ENCODE results near the gene FCHSD1. TPM values are rescaled to one million over a fixed set of nuclear protein-coding genes. Genes with fewer than 3 reads are reported as not detected.

FCHSD1 gene
- total RNA-seq, 1 experiment from 2014 or later, result 22.7 TPM

DNA sequence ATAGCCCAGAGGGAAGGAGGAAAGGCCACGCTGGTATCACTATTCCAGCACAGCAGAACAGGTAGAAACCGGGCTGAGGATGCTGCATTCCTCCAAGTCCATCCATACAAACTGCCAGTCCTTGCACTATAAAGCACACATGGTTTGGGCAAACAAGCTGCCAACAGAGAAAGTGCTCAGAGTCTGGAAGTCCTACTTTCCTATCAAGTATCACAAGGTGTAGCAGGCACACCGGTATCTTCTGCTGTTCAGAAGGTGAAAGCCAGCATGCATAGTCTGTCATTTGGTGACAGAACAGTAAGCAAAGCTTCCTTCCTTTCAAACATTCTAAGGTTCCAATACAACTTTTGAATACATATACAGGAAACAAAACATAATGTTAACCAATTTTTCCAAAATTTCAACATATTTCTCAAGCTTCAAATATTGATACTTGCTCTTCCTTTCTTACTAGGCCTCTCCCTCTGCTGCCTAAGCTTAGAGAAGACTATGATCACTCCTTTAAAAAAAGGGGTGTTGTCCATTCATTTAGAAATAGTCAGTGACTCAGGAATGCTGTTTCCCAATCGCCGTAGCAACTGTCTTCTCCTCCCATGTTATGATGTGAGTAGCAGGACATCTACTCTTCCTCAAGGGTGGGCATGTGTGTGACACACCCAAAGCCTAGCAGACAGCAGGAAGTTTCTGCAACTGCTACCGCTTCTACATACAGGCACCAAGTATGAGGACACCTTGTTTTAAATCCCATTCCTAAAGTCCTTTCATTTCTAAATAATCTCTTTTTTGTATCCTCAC lies 47.1 kb downstream of the FCHSD1 start:
- TF ChIP-seq, protein P1, sequence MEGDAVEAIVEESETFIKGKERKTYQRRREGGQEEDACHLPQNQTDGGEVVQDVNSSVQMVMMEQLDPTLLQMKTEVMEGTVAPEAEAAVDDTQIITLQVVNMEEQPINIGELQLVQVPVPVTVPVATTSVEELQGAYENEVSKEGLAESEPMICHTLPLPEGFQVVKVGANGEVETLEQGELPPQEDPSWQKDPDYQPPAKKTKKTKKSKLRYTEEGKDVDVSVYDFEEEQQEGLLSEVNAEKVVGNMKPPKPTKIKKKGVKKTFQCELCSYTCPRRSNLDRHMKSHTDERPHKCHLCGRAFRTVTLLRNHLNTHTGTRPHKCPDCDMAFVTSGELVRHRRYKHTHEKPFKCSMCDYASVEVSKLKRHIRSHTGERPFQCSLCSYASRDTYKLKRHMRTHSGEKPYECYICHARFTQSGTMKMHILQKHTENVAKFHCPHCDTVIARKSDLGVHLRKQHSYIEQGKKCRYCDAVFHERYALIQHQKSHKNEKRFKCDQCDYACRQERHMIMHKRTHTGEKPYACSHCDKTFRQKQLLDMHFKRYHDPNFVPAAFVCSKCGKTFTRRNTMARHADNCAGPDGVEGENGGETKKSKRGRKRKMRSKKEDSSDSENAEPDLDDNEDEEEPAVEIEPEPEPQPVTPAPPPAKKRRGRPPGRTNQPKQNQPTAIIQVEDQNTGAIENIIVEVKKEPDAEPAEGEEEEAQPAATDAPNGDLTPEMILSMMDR (conservative IDR thresholded peaks at IDR 0.05; ENCODE audit: low read depth, low read length), result no peak
- TF ChIP-seq EZH2 (IDR thresholded peaks at IDR 0.05; ENCODE audit: low read length, unreplicated experiment) (no peak), EZH2phosphoT487 (IDR thresholded peaks at IDR 0.05; ENCODE audit: borderline replicate concordance, low read length) (no peak)
- H3K36me3 ChIP-seq (ENCODE audit: low read depth, low read length), result no peaks in the 10 kb centered on the region
- peak; percentile 98 for ATAC-seq
- TSS peak; percentile 49 for BruUV-seq (replicated peaks)
- no peaks in the 10 kb centered on the region for H3F3A ChIP-seq (ENCODE audit: low read length, unreplicated experiment)
- H3K4me3 ChIP-seq (ENCODE audit: low read length), result no peak overlapping the region
- H3K4me1 ChIP-seq (ENCODE audit: insufficient read depth, low read length), result peaks cover 22% of the 10 kb centered on the region
- H3K27me3 ChIP-seq (ENCODE audit: low read length), result no peaks in the 10 kb centered on the region
- H3K79me2 ChIP-seq (ENCODE audit: low read length), result peaks cover 98% of the 10 kb centered on the region
- H3K9me2 ChIP-seq (replicated peaks; ENCODE audit: low read length), result no peaks in the 10 kb centered on the region
- no peak overlapping the region for H3K9ac ChIP-seq (ENCODE audit: low read length)
- intact Hi-C loops (cut with micrococcal nuclease), result loop anchor here (1.0 kb wide), 1 partner anchor 15 kb away; no protein-coding TSS in a partner anchor
- ChIA-PET CTCF (interaction anchor here (0.7 to 1.1 kb wide), 3 partner anchors 12 to 16 kb away, joined by 3 to 5 read pairs (median 5); partner anchors contain the start of gene DIAPH1), POLR2A (ENCODE audit: unreplicated experiment) (interaction anchor here (0.6 kb wide), 1 partner anchor 38 kb away, joined by 3 read pairs; no protein-coding TSS in a partner anchor)
- no peak overlapping the region for H2AFZ ChIP-seq (ENCODE audit: low read length)
- peak overlapping the region; percentile 58 for H3K27ac ChIP-seq (ENCODE audit: low read length)
- peak; percentile 90 for DNase-seq
- peak overlapping the region; percentile 60 for H3K4me2 ChIP-seq (ENCODE audit: low read length)
- peaks cover 13% of the 10 kb centered on the region; the same call in 1 of the 2 replicates for H4K20me1 ChIP-seq (ENCODE audit: low read length)
- H3K9me3 ChIP-seq (ENCODE audit: low read length), result no peaks in the 10 kb centered on the region

DNA sequence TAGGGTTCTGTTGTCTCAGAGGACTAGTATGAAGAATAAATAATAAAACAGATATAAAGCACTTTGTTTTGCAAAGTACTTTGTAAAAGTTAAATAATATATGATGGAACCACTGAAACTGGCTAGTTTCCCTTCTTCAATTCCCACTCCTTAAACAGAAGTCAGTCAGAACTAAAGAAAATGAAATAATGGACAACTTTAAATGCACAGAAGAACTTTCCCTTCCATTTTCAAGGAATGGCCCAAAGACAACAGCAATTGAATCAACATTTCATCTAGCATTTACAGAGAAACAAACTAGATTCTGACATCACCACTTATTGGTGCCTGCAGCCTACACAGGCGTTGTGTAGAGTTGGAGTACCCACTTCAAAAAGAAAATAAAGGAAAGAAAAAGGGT lies 48.6 kb downstream of the FCHSD1 start:
- Histone ChIP-seq H3K9ac (ENCODE audit: low read length) (no peak overlapping the region), H3K27ac (ENCODE audit: low read length) (no peak overlapping the region), H3K4me1 (ENCODE audit: insufficient read depth, low read length) (peaks cover 22% of the 10 kb centered on the region), H3K36me3 (ENCODE audit: low read depth, low read length) (no peaks in the 10 kb centered on the region), H3K79me2 (ENCODE audit: low read length) (peaks cover 98% of the 10 kb centered on the region), H3K9me2 (replicated peaks; ENCODE audit: low read length) (no peaks in the 10 kb centered on the region), H3K4me3 (ENCODE audit: low read length) (no peak overlapping the region), H3K9me3 (ENCODE audit: low read length) (no peaks in the 10 kb centered on the region), H4K20me1 (ENCODE audit: low read length) (peaks cover 11% of the 10 kb centered on the region; the same call in 1 of the 2 replicates), H3K4me2 (ENCODE audit: low read length) (no peak overlapping the region), H3K27me3 (ENCODE audit: low read length) (no peaks in the 10 kb centered on the region), H3F3A (ENCODE audit: low read length, unreplicated experiment) (no peaks in the 10 kb centered on the region), H2AFZ (ENCODE audit: low read length) (no peak overlapping the region)
- intact Hi-C loops (cut with micrococcal nuclease), result no loop called here
- TF ChIP-seq, protein P1 (conservative IDR thresholded peaks at IDR 0.05; ENCODE audit: low read depth, low read length), result no peak
- no peak for TF ChIP-seq EZH2 (IDR thresholded peaks at IDR 0.05; ENCODE audit: low read length, unreplicated experiment)
- TF ChIP-seq EZH2phosphoT487 (IDR thresholded peaks at IDR 0.05; ENCODE audit: borderline replicate concordance, low read length), result no peak
- ATAC-seq (no peak), DNase-seq (no peak)
- POLR2A ChIA-PET (ENCODE audit: unreplicated experiment), result no interaction called here
- CTCF ChIA-PET, result no interaction called here
- no TSS peak for BruUV-seq (replicated peaks)

Data from PC-3 (cell line).